HG03432 (cell line): ENCODE data around the gene CCR2.
"Not testable (repeated sequence)": the region's sequence is repeated elsewhere in the genome, so short reads cannot be mapped to it uniquely, and the experiment has no call there.

Source experiments
- ATAC-seq: cut with Tn5 transposase; IDR thresholded peaks from one replicate; pipeline ENCODE4 v1.9.1; 2021; ENCODE audit warnings: mild to moderate bottlenecking, moderate library complexity; ENCODE audit not compliant: unreplicated experiment

The CCR2 gene

DNA sequence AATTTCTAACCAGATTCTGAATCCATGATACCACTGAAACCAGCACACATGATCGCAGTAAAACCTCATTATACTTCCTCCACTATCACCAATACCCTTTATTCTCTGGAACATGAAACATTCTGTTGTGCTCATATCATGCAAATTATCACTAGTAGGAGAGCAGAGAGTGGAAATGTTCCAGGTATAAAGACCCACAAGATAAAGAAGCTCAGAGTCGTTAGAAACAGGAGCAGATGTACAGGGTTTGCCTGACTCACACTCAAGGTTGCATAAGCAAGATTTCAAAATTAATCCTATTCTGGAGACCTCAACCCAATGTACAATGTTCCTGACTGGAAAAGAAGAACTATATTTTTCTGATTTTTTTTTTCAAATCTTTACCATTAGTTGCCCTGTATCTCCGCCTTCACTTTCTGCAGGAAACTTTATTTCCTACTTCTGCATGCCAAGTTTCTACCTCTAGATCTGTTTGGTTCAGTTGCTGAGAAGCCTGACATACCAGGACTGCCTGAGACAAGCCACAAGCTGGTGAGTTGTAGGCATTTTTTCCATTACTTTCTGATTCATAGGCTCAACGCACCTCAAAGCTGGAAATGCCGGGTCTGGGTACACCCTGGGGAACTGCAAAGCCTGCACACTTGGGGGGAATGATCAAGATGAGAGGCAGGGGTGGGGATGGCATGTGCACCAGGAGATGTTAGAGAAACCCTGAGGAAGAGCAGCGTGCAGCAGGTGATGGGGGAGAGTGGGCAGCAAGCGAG lies at the start of gene CCR2:
Gene CCR2 (plus strand): TSS at position 465 of the 764 bp plus-strand sequence. CDS start 3,417 bp downstream, outside the sequence.
- no peak for ATAC-seq

DNA sequence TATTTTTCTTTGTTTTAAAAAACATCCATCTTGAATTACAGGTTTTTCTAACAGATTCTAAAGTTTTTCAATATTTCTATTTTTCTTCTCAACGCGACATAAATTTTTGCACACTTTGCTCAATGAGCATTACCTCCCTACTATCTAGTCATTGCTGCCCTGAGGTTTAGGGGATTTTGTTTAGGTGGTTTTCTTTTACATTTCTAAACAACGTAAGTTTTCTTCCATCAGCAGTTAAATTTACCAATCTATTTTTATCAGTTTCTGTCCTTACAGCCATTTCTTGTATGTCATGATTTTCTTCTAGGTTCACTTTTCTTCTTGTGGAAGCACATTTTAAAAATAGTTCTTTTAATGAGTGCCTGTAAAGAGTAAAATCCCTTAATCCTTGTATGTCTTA lies 49.2 kb upstream of the CCR2 start:
- no peak for ATAC-seq

DNA sequence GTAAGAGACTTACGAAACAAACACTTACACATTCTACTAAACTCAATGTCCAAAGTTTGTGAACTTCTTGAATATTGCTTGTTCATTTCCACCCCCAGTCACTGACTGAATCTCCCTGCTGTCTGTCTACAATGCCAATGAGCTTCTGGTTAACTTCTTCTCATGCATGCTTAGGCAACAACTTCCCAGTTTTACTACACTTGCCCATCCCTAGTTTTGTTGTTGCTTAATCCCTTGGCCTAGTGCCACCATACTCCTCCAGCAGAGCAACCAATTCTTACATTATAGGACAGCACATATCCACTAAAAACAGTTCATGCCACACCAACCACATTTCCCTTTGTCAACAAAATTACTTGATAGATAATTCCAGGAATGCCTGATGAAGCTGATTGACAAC lies 40.9 kb upstream of the CCR2 start:
- no peak for ATAC-seq

DNA sequence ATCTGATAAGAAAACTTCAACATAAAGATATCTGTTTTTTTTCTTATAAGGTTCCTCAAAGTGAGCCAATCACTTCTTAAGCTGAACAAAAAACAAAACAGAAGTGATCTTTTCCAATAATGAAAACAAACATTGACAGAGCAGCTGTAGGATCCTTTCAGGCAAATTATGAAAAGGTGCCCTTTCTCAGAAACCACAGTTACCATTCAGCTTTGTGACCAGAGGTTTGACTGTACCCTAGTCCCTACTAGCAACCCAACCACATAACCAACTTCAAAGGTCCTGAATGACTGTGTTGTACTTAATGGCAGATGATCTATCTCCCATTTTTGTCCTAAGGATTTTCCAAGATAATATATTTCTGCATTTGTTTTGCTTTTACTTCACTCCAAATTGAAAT lies 39.4 kb upstream of the CCR2 start:
- no peak for ATAC-seq

DNA sequence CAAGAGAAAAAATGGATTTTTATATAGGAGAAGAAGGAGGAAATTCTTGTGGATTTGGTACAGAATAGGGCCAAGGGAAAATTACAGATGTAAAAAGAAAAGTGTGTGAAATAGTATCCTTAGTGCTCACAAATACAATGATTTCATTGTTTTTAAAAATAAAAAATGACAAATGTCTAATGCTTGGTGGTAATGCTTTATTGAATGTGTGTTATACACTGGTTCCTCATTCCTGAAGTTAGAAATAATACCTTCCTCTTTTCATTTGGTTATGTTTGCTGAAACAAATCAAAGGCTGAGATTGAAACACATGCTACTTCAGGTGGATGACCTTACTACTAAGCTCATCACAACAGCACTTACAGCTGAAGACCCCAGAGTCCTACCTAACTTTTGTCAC lies 37.7 kb upstream of the CCR2 start:
- ATAC-seq = no peak

DNA sequence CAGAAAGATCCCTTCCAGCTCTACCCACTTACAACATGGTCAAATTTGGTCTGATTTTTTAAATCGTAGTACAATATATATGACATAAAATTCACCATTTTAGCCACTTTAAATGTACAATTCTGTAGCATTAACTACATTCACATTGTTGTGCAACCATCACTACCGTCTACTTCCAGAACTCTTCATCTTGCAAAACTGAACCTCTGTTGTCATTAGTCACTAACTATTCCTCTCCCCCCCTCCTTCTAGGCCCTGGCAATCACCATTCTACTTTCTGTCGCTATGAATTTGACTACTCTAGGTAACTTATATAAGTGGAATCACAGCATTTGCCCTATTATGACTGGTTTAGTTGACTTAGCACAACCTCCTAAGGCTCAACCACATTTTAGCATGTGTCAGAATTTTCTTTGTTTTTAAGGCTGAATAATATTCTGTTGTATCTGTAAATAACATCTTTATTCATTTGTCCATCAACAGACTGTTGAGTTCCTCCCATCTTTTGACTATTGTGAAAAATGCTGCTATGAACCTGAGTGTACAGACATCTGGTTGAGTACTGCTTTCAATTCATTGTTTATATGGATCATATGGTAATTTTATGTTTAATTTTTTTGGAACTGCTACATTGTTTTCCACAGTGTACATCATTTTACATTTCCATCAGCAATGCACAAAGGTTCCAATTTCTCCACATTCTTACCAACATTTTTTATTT lies 35.5 kb upstream of the CCR2 start:
- ATAC-seq = no peak

DNA sequence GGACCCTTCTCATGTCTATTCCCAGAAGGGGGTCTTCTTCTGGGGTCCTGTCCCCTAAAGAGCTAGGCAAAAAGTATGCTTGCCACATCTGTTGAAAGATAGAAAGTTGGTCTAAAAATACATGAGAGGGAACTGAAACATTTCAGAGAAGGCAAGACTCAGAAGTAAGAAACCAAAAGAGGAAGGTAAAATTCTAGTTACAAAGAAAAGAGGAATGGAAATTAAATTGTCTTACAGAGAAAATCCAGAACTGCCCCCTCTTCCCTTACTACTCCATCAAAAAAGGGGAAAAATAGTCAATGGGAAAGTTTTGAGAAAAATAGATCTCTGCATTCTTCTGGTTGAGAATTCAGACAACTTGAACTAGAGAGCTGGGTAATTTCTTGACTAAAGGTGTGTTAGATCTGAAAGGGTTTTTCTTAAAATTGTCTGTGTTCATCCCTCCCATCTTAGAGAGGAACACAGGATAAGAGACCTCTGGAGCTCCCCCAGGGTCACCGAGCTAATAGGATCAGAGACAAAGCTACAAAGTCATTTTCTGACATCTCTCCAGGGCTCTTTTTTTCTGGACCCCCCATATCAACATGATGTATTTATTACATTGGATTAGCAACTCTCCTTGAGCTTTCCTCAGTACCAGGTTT lies 32.3 kb upstream of the CCR2 start:
- ATAC-seq = no peak

DNA sequence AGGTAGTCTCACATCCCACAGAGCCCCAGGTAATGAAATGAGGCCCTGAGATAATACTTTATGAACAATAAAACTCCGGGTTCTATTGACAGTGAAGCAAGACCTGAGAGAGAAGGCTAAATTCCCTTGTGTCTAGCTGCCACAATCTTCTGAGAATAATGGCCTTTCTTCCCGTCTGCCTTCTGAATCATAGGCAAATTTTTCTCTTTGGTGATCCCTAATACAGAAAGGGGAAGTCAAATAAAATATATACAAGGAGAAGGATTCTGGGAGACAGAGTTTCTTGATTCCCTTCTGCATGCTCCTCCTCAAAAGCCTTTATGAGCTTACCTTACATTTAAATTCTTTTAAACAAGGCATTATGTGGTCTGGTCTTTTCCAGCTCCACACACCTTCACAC lies 29.9 kb upstream of the CCR2 start:
- no peak for ATAC-seq

DNA sequence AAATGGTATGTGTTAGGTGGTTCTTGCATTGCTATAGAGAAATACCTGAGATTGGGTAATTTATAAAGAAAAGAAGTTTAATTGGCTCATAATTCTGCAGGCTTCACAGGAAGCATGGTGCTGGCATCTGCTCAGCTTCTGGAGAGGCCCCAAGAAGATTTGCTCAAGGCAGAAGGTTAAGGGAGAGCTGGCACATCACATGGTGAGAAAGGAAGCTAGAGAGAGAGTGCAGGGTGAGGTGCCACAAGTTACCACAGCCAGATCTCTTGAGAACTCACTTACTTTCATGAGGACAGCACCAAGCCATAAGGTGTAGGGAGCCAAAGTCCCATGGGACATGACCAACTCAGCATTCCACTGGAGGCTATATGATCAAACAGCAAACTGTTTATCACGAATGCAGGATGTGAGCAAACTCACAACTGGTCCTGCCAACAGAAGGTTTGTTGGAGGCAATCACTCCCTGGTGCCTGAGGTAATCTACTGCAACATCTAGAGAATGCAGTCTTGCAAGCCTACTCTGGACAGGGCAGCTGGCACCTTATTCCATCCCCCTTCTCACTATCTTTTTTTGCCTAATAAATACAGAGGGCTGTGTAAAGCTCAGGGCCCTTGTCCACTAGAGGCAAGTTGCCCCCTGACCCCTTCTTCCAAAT lies 28.1 kb upstream of the CCR2 start:
- ATAC-seq = no peak

DNA sequence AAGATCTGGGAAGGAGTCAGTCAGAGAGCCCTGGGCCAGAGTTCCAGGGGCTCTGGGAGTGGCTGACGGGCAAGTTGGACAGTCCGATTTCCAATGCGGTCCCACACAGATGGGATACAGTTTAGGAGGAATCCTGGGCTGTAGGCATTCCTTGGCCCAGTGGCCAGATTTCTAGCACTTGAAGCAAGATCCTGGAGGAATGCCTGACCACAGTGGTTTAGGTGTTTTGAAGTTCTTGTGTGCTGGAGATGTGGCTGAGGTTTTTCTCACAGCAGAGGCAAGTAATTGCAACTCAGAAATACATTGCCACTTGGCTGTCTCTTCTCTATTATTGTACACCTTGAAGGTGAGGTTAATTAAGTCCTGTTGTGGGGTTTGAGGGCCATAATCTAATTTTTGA lies 23.2 kb upstream of the CCR2 start:
- not testable (repeated sequence) for ATAC-seq

DNA sequence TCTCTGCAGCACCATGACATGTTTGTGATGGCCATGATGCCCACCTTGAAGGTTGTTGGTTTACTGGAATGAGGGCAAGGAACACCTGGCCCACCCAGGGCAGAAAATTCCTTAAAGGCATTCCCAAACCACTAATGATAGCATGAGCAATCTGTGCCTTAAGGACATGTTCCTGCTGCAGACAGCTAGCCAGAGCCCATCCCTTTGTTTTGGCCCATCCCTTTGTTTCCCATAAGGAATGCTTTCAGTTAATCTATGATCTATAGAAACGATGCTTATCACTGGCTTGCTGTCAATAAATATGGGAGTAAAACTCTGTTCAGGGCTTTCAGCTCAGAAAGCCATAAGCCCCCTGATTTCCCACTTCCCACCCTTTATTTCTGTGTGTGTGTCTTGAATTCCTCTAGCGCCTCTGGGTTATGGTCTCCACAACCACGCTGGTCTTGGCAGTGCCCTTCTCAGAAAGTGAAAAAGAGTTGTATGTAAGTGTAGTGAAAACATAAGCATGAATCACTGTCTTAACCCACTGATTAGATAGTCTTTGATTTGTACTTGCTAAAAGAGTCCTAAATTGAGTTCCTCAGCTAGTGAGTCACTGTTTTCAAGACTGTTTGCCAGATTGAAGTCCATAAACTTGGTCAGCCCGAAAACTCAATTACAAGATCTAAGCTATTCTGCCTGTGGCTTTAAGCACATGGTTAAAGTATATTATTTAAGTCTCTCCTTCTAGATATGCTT lies 19.0 kb upstream of the CCR2 start:
- ATAC-seq = no peak

DNA sequence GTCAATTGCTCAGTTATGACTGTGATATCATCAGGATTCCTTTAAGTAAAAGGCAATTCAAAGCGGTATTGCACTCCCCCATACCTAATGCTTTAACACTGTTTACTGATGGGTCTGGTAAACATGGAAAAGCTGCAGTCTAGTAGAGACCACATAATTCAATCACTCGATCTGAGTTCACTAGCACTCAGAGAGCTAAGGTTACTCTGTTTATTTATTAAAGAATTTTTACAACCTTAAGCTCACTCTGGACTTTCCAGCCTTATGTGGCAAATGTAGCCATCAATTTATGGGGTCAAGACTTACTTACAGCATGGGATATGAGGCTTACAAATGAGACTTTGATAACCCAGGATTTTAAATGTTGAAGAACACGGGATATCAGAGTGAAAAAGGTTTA lies 18.4 kb upstream of the CCR2 start:
- ATAC-seq = no peak

DNA sequence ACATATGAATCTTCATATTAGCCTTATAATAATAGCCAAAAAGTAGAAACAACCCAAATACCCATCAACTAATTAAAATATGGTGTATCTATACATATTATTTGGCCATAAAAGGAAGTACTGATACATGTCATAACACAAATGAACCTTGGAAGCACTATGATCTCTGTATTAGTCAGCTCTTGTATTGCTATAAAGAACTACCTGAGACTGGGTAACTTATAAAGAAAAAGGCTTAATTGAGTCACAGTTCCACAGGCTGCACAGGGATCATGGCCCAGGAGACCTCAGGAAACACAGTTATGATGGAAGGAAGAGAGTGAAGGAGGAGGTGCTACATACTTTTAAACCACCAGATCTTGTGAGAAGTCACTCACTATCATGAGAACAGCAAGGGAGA lies 16.0 kb upstream of the CCR2 start:
- ATAC-seq = no peak

DNA sequence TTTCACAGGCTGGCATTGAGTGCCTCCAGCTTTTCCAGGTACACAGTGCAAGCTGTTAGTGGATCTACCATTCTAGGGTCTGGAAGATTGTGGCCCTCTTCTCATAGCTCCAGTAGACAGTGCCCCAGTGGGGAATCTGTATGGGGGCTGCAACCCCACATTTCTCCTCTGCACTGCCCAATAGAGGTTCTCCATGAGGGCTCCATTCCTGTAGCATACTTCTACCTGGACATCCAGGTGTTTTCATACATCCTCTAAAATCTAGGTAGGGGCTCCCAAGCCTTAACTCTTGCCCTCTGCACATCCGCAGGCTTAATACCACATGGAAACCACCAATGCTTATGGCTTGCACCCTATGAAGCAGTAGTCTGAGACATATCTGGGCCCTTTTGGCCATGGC lies 15.1 kb upstream of the CCR2 start:
- ATAC-seq = no peak

DNA sequence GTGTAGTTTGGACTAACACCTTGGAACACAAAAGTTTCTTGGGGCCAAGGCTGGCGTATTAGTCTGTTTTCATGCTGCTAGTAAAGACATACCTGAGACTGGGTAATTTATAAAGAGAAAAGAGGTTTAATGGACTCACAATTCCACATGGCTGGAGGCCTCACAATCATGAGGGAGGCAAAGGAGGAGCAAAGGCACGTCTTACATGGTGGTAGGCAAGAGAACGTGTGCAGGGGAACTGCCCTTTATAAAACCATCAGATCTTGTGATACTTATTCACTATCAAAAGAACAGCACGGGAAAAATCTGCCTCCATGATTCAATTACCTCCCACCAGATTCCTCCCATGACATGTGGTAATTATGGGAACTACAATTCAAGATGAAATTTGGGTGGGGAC lies 9.4 kb upstream of the CCR2 start:
- ATAC-seq = no peak

DNA sequence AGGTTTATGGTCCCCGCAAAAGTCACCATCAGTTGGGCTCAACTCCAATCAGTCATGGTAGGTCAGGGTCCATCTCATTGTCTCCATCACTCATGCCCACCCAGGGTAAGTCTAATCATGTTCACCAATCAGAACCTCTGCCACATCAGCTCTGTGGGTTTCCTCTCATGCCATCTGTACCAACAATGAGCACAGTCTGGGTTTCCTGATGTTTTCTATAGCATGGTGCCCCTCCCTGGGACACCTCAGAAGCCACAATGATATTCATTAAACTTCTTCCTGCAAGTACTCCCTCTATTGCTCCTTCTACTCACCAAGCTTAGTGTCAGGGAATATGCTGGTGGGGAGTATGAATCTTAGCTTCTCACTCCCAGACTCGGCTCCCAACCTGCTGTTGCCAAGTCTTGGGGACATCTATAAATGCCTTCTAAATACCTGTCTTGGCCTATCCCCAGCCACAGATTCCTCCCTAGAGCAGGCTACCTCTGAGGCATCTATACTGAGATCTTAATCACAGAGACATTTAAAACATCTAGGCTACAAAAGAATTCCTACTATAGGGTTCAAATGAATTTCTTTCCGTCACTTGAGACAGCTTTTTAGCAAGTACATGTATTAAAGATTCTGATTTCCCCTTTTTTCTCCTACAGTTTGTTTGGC lies 5.0 kb upstream of the CCR2 start:
- no peak for ATAC-seq

DNA sequence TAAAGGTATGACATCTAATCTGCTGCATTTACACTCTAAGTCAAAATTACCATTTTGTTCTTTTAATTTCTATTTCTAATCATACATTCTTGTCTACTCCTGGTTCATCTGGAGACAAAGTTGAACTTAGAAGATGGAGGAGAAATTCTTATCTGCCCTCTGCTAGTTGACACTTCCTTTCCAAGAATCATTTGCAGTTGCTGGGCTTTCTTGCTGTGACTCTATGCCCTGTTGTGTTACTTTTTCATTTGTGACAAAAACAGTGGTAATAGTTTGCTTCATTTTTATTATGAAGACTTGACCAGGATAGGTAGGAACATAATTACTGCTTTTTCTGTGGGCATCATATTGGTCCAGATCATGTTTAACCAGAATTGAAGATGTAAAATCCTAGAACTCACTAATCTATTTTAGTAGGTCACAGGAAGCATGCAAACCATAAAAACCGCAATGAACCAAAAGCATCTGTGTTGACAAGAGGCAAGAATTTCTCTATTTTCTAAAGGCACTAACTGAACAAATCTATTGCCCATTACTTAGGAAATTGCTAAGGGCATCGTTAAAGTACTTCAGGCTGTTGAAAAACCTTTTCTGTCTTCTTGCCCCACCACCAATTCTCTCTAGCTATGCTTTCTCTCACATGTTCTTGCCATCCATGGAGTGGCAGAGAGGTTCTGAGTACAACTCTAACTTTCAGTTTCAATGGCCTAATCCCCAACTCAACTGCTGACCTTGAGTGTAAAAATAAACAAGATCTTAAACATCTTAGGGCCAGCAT lies 4.2 kb upstream of the CCR2 start:
- ATAC-seq = peak; percentile 67

DNA sequence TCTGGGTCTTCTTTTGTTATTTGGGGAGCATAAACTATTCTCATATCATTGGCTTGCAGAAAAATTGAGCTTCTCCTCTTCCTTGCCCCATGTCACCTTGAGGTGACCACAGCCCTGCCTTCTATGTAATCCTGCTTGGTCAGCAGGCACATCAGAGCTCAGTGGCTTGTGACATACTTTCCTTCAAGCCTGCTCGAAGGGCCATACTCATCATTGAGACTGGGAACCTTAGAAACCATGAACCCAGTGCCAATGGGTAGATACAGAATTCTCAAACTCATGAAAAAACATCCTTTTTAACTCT lies 3.7 kb upstream of the CCR2 start:
- ATAC-seq = peak; percentile 32

DNA sequence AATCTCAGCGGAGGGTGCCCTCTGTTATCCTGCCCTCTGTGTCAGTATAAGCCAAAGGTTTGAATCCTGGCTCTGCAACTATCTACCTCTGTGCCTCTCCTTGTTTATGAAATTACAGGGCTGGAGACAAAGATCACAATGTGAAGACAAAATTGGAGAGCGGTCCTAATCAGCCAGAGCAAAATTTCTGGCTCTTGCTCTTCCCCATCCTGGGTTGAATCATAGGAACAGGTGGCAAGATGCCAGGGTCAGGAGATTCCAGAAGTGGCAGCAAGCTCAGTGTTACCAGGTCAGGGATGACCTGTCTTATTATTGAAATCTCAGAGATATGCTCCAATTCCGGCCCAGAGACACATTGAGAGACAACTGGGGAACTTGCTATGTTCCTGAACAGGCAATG lies 2.3 kb upstream of the CCR2 start:
- ATAC-seq = no peak

DNA sequence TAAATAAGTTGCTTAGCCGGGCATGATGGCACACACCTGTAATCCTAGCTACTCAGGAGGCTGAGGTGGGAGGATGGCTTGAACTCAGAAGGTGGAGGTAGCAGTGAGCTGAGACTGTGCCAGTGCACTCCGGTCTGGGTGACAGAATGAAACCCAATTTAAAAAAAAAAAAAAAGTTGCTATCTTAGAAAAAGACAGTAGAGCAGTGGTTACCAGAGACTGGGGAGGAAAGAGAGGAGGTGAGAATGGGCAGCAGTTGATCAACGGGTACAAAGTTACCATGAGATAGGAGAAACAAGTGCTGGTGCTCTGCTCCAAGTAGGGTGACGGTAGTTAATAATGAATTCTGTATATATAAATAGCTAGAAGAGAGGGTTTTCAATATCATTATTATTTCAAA lies 821 bp upstream of the CCR2 start:
- no peak for ATAC-seq
